Activated CD8-positive, alpha-beta memory T cell treated with anti-CD3 and anti-CD28 coated beads, Interleukin-2, amount 50 U/mL, for 24 hours (primary cell): ENCODE data around the gene ABCC5.

Source experiments
- DNase-seq: peaks from one replicate; pipeline ENCODE4 v3.0.0-alpha.2; 2020; ENCODE audit errors: extremely low read depth

The ABCC5 gene

GRCh38 chr3:183922421-183922820 is 95.3 kb downstream of the ABCC5 start:
- no peak for DNase-seq

GRCh38 chr3:183921096-183921495 is 96.6 kb downstream of the ABCC5 start:
- no peak for DNase-seq

- DNase-seq: no peak
These were observed 97.3 kb downstream of the ABCC5 start for GRCh38 chr3:183920416-183920815.

- no peak for DNase-seq
These were observed 99.5 kb downstream of the ABCC5 start for GRCh38 chr3:183918178-183918577.

- no peak for DNase-seq
These were observed 99.9 kb downstream of the ABCC5 start for GRCh38 chr3:183917776-183918175.

- no peak for DNase-seq
These were observed 102.8 kb downstream of the ABCC5 start for GRCh38 chr3:183914856-183915255.

GRCh38 chr3:183913580-183913920 is 104.1 kb downstream of the ABCC5 start:
- DNase-seq: no peak

GRCh38 chr3:183912895-183913579 is 104.6 kb downstream of the ABCC5 start:
- no peak for DNase-seq

- no peak for DNase-seq
These were observed 105.7 kb downstream of the ABCC5 start for GRCh38 chr3:183911763-183912506.

- DNase-seq: no peak
These were observed 106.6 kb downstream of the ABCC5 start for GRCh38 chr3:183911087-183911486.

GRCh38 chr3:183909030-183909600 is 108.6 kb downstream of the ABCC5 start:
- DNase-seq: no peak

GRCh38 chr3:183907911-183908331 is 109.8 kb downstream of the ABCC5 start:
- no peak for DNase-seq

- no peak for DNase-seq
These were observed 110.5 kb downstream of the ABCC5 start for GRCh38 chr3:183907176-183907575.

GRCh38 chr3:183906234-183906921 is 111.3 kb downstream of the ABCC5 start:
- DNase-seq: no peak

GRCh38 chr3:183904833-183905780 is 112.6 kb downstream of the ABCC5 start:
- DNase-seq: no peak

- no peak for DNase-seq
These were observed 119.7 kb downstream of the ABCC5 start for GRCh38 chr3:183898028-183898431.

GRCh38 chr3:183897606-183898005 is 120.1 kb downstream of the ABCC5 start:
- no peak for DNase-seq

GRCh38 chr3:183896610-183897009 is 121.1 kb downstream of the ABCC5 start:
- no peak for DNase-seq

- no peak for DNase-seq
These were observed 121.5 kb downstream of the ABCC5 start for GRCh38 chr3:183896184-183896583.

- no peak for DNase-seq
These were observed 121.9 kb downstream of the ABCC5 start for GRCh38 chr3:183895774-183896173.

GRCh38 chr3:183895296-183895695 is 122.4 kb downstream of the ABCC5 start:
- DNase-seq: peak; percentile 3
